Upper lobe of right lung (tissue), 1 donor: ENCODE data around the gene YIPF6. TPM values are rescaled to one million over a fixed set of nuclear protein-coding genes. Genes with fewer than 3 reads are reported as not detected.
"Not testable (repeated sequence)": the region's sequence is repeated elsewhere in the genome, so short reads cannot be mapped to it uniquely, and the experiment has no call there.

Experiments
- ATAC-seq: fragments of 200-7000 bp; cut with Tn5 transposase; one replicate; pipeline ENCODE4 v1.9.1; 2020; ENCODE audit warnings: mild to moderate bottlenecking, moderate library complexity
- DNase-seq: peaks from one replicate; pipeline ENCODE4 v3.0.0-alpha.2; 2020
- H3K27ac ChIP-seq: fragments of 200-600 bp; one replicate; pipeline ENCODE4 v1.8.0; 2022
- H3K27me3 ChIP-seq: fragments of 200-600 bp; one replicate; pipeline ENCODE4 v1.8.0; 2022; ENCODE audit warnings: mild to moderate bottlenecking
- H3K36me3 ChIP-seq: fragments of 200-600 bp; one replicate; pipeline ENCODE4 v1.8.0; 2022
- H3K4me1 ChIP-seq: fragments of 200-600 bp; one replicate; pipeline ENCODE4 v1.8.0; 2022
- H3K4me3 ChIP-seq: fragments of 200-600 bp; one replicate; pipeline ENCODE4 v1.8.0; 2022; ENCODE audit warnings: mild to moderate bottlenecking
- H3K9me3 ChIP-seq: fragments of 200-600 bp; one replicate; pipeline ENCODE4 v1.8.0; 2022
- intact Hi-C: fragments of 100-400 bp; cut with DNase I; formaldehyde crosslinking; loops from one replicate; pipeline ENCODE4 v1.11.0; 2022
- total RNA-seq: library from RNA; stranded (reverse); fragmentation: NEBNext Ultra II Directional; extraction: Animal tissue kit (Norgen Biotek cat#: 25700); gene quantifications from one replicate; pipeline ENCODE4 v1.2.1, GENCODE V29; 2021
- TF ChIP-seq, protein P1 (sequence below): fragments of 200-600 bp; IDR thresholded peaks from one replicate; pipeline ENCODE4 v1.8.0; 2022; ENCODE audit warnings: antibody characterized with exemption
- donor health status: DM: no; HTN: yes; CAD: no; lungs with severe emphysema.

The YIPF6 gene
- total RNA-seq, 1 donor from 2014 or later: 44.5 TPM

DNA sequence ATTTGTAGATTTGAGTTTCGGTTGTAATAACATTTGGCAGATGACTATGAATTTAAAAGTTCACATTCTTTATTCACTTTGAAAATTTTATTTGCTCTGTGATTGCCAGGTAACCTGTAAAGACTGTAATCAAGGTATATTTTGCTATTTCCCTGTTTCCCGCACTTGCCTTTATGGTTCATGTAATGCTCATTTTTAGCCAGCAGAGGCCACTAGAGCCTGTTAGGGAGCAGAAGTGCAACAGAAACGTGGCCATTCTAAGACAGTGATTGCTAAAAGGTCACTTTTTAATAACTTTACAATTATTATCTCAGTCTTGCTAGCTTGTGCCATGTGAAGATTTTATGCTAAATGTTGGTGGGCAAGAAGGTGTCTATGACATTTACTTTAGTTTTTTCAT, 12.4 kb downstream of the YIPF6 start:
- H3K27me3 ChIP-seq: no peaks in the 10 kb centered on the region
- H3K27ac ChIP-seq: no peak overlapping the region
- no peak overlapping the region for H3K4me3 ChIP-seq
- no peaks in the 10 kb centered on the region for H3K4me1 ChIP-seq
- intact Hi-C loops: no loop called here
- DNase-seq: no peak
- H3K36me3 ChIP-seq: peaks cover 35% of the 10 kb centered on the region
- H3K9me3 ChIP-seq: no peaks in the 10 kb centered on the region
- peak; percentile 71 for ATAC-seq
- TF ChIP-seq, protein P1, sequence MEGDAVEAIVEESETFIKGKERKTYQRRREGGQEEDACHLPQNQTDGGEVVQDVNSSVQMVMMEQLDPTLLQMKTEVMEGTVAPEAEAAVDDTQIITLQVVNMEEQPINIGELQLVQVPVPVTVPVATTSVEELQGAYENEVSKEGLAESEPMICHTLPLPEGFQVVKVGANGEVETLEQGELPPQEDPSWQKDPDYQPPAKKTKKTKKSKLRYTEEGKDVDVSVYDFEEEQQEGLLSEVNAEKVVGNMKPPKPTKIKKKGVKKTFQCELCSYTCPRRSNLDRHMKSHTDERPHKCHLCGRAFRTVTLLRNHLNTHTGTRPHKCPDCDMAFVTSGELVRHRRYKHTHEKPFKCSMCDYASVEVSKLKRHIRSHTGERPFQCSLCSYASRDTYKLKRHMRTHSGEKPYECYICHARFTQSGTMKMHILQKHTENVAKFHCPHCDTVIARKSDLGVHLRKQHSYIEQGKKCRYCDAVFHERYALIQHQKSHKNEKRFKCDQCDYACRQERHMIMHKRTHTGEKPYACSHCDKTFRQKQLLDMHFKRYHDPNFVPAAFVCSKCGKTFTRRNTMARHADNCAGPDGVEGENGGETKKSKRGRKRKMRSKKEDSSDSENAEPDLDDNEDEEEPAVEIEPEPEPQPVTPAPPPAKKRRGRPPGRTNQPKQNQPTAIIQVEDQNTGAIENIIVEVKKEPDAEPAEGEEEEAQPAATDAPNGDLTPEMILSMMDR: peak; percentile 69

DNA sequence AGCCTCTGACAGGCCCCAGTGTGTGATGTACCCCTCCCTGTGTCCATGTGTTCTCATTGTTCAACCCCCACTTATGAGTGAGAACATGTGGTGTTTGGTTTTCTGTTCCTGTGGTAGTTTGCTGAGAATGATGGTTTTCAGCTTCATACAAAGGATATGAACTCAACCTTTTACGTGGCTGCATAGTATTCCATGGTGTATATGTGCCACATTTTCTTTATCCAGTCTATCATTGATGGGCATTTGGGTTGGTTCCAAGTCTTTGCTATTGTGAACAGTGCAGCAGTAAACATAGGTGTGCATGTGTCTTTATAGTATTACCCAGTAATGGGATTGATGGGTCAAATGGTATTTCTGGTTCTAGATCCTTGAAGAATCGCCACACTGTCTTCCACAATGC, 25.8 kb downstream of the YIPF6 start:
- H3K27me3 ChIP-seq, DNase-seq, intact Hi-C loops, H3K9me3 ChIP-seq, H3K27ac ChIP-seq, ATAC-seq, H3K4me3 ChIP-seq, H3K4me1 ChIP-seq: not testable (repeated sequence)
- H3K36me3 ChIP-seq: peaks cover 43% of the 10 kb centered on the region

DNA sequence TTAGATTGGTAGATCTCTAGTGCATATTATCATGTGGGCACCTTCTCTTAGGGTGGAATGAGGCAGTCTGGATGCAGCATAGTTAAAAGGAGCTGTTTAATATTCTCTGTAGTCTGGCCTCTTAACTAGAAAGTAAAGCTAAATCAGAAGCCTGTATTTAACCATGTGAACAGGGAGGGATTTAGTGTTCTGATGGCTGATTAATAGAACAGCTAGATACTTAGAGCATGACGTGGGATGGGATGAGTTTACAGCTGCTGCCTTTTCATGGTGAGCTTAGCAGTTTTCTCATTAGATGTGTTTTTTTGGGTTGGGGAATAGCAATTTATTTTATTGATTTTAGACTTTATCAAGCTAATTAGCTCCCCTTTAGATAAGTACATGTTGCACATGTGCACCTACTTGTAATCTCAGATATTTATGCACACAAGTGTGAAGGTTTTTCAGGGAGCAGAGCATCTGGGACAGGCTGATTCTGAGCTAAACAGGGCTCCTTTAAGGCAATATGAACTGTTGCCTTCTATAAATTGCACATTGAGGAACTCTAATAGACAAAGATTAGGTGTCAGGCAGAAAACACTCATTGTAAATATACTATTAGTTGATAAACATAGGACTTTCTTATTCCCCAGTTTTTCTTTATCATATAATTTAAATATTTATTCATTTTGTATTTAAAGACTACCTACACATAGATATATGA, 34.1 kb downstream of the YIPF6 start:
- Histone ChIP-seq H3K9me3 (no peaks in the 10 kb centered on the region), H3K27ac (no peak overlapping the region), H3K27me3 (no peaks in the 10 kb centered on the region), H3K36me3 (peaks cover 19% of the 10 kb centered on the region), H3K4me1 (no peaks in the 10 kb centered on the region), H3K4me3 (no peak overlapping the region)
- TF ChIP-seq, protein P1: no peak
- intact Hi-C loops: no loop called here
- no peak for DNase-seq
- no peak for ATAC-seq

DNA sequence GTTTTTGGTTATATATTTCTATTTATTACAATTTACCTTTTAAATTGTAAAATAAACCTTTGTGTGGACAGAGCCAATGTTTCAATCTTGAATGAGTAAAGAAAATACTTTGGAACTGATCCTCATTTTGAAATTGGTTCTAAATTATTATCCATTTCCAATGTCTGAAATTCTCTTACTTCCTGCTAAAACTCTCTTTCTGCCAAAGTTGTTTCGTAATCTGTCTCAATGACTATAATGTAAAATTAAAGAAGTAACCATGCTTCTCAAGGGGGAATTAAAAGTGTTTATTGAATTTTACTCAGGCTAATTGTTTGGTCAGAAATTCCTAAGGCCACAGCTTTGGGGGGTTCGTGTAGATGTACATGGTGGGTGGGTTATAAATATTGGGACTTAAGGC, 34.8 kb downstream of the YIPF6 start:
- DNase-seq (no peak), ATAC-seq (no peak)
- H3K9me3 ChIP-seq: no peaks in the 10 kb centered on the region
- no peaks in the 10 kb centered on the region for H3K4me1 ChIP-seq
- H3K36me3 ChIP-seq: peaks cover 19% of the 10 kb centered on the region
- H3K27me3 ChIP-seq: no peaks in the 10 kb centered on the region
- intact Hi-C loops: no loop called here
- TF ChIP-seq, protein P1: no peak
- no peak overlapping the region for H3K27ac ChIP-seq
- no peak overlapping the region for H3K4me3 ChIP-seq

DNA sequence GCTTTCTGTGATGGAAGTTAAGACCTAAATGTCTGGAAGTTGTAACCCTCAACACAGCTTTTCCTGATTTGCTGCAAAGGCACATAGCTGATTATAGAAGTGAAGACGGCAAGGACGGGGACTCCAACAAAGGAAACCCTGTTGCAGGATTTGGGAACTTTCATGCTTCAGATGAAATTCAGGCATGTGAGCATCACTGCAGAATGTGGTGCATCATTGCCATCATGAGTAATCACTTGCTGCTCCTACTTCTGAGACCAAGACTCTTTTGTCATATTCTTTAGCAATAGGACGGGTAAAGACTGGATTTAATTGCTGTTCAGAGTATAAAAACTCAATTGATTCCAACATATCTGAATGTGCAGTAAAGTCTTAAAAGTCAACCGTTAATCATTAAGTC, 35.8 kb downstream of the YIPF6 start:
- Histone ChIP-seq H3K27me3 (no peaks in the 10 kb centered on the region), H3K4me3 (no peak overlapping the region), H3K4me1 (no peaks in the 10 kb centered on the region), H3K36me3 (peaks cover 17% of the 10 kb centered on the region), H3K27ac (no peak overlapping the region), H3K9me3 (no peaks in the 10 kb centered on the region)
- ATAC-seq: no peak
- no peak for DNase-seq
- intact Hi-C loops: no loop called here
- TF ChIP-seq, protein P1: no peak

DNA sequence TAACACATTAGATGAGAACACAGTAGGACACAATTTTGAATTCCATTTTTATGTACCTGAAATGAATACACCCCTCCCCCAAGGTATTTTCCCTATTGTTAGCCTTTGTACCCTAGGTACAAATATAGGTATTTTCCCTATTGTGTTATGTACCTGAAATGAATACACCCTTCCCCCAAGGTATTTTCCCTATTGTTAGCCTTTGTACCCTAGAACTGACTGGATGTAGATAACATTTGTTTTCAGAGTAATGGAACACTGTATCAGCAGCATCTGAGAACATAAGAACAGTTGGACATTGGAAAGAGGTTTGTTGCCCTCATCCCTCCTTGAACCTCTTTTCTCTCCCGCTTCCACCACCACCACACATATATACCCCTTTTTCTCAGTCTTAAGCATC, 37.6 kb downstream of the YIPF6 start:
- ATAC-seq: no peak
- DNase-seq: no peak

More for the DNA sequence above, 37.6 kb downstream of the YIPF6 start:
- TF ChIP-seq, protein P1: no peak
- intact Hi-C loops: no loop called here
- Histone ChIP-seq H3K27me3 (no peaks in the 10 kb centered on the region), H3K4me3 (no peak overlapping the region), H3K36me3 (peaks cover 11% of the 10 kb centered on the region), H3K9me3 (no peaks in the 10 kb centered on the region), H3K27ac (no peak overlapping the region), H3K4me1 (no peaks in the 10 kb centered on the region)
